ENCODE measurements around the gene ARAP3.

ARAP3 gene

GRCh38 chr5:141640698-141641097 lies 41.3 kb downstream of the ARAP3 start:
- H2AK5ac ChIP-seq (ENCODE audit: low read length), result no peak overlapping the region

GRCh38 chr5:141640051-141640415 lies 42.0 kb downstream of the ARAP3 start:
- Histone ChIP-seq H3K4me1 (ENCODE audit: control insufficient read depth, low read depth, low read length) (peaks cover 2% of the 10 kb centered on the region), H3K4ac (ENCODE audit: low read depth, low read length) (no peak overlapping the region), H2BK120ac (ENCODE audit: low read depth, low read length) (no peak overlapping the region), H3K36me3 (ENCODE audit: control insufficient read depth, insufficient read depth, low read length) (no peaks in the 10 kb centered on the region), H3K79me2 (ENCODE audit: control insufficient read depth, insufficient read depth, low read length) (peaks cover 14% of the 10 kb centered on the region), H3K18ac (ENCODE audit: low read length) (no peak overlapping the region), H3K27ac (ENCODE audit: low read depth, low read length) (no peak overlapping the region), H2BK5ac (ENCODE audit: low read length) (no peak overlapping the region), H3K23ac (ENCODE audit: low read length) (no peak overlapping the region), H3K27me3 (ENCODE audit: insufficient read depth, low read length, poor library complexity) (no peaks in the 10 kb centered on the region), H3K79me1 (ENCODE audit: low read length) (peaks cover 5% of the 10 kb centered on the region), H3K4me3 (ENCODE audit: low read length) (no peak overlapping the region), H3K4me2 (ENCODE audit: low read length) (no peak overlapping the region), H3K9ac (ENCODE audit: low read length) (no peak overlapping the region), H2BK15ac (replicated peaks; ENCODE audit: low read depth) (no peak overlapping the region), H4K8ac (ENCODE audit: low read depth, low read length) (no peak overlapping the region), H2AK5ac (ENCODE audit: low read length) (no peak overlapping the region), H3K56ac (ENCODE audit: low read length) (no peak overlapping the region), H4K5ac (ENCODE audit: low read length) (no peak overlapping the region)
- DNase-seq, result no peak
- WGBS (ENCODE audit: extremely low coverage, insufficient coverage, low lambda C conversion rate), result no CpG with 5 or more reads among the region's 3 CpGs

More at GRCh38 chr5:141640698-141641097, 41.3 kb downstream of the ARAP3 start:
- no peaks in the 10 kb centered on the region for H3K36me3 ChIP-seq (ENCODE audit: control insufficient read depth, insufficient read depth, low read length)
- no peak overlapping the region for H3K23ac ChIP-seq (ENCODE audit: low read length)
- H2BK120ac ChIP-seq (ENCODE audit: low read depth, low read length), result no peak overlapping the region
- peaks cover 2% of the 10 kb centered on the region for H3K4me1 ChIP-seq (ENCODE audit: control insufficient read depth, low read depth, low read length)
- H3K18ac ChIP-seq (ENCODE audit: low read length), result no peak overlapping the region
- H4K8ac ChIP-seq (ENCODE audit: low read depth, low read length), result no peak overlapping the region
- no peak for DNase-seq
- H2BK5ac ChIP-seq (ENCODE audit: low read length), result no peak overlapping the region
- H3K56ac ChIP-seq (ENCODE audit: low read length), result no peak overlapping the region
- no peak overlapping the region for H3K4me2 ChIP-seq (ENCODE audit: low read length)
- no peak overlapping the region for H4K5ac ChIP-seq (ENCODE audit: low read length)
- H3K79me2 ChIP-seq (ENCODE audit: control insufficient read depth, insufficient read depth, low read length), result peaks cover 7% of the 10 kb centered on the region
- no peak overlapping the region for H3K4me3 ChIP-seq (ENCODE audit: low read length)
- no CpG with 5 or more reads among the region's 9 CpGs for WGBS (ENCODE audit: extremely low coverage, insufficient coverage, low lambda C conversion rate)
- H3K27me3 ChIP-seq (ENCODE audit: insufficient read depth, low read length, poor library complexity), result no peaks in the 10 kb centered on the region
- H3K79me1 ChIP-seq (ENCODE audit: low read length), result peaks cover 5% of the 10 kb centered on the region
- H3K27ac ChIP-seq (ENCODE audit: low read depth, low read length), result no peak overlapping the region
- H3K9ac ChIP-seq (ENCODE audit: low read length), result no peak overlapping the region
- no peak overlapping the region for H2BK15ac ChIP-seq (replicated peaks; ENCODE audit: low read depth)
- H3K4ac ChIP-seq (ENCODE audit: low read depth, low read length), result no peak overlapping the region

- Histone ChIP-seq H3K4me2 (ENCODE audit: low read length) (no peak overlapping the region), H3K79me2 (ENCODE audit: control insufficient read depth, insufficient read depth, low read length) (peaks cover 19% of the 10 kb centered on the region), H3K56ac (ENCODE audit: low read length) (no peak overlapping the region), H4K8ac (ENCODE audit: low read depth, low read length) (no peak overlapping the region), H3K23ac (ENCODE audit: low read length) (no peak overlapping the region), H3K4ac (ENCODE audit: low read depth, low read length) (no peak overlapping the region), H3K36me3 (ENCODE audit: control insufficient read depth, insufficient read depth, low read length) (no peaks in the 10 kb centered on the region), H2BK15ac (replicated peaks; ENCODE audit: low read depth) (no peak overlapping the region), H3K79me1 (ENCODE audit: low read length) (peaks cover 8% of the 10 kb centered on the region), H4K5ac (ENCODE audit: low read length) (no peak overlapping the region), H3K18ac (ENCODE audit: low read length) (no peak overlapping the region), H3K27me3 (ENCODE audit: insufficient read depth, low read length, poor library complexity) (no peaks in the 10 kb centered on the region), H3K4me1 (ENCODE audit: control insufficient read depth, low read depth, low read length) (peaks cover 2% of the 10 kb centered on the region), H2BK120ac (ENCODE audit: low read depth, low read length) (no peak overlapping the region), H3K4me3 (ENCODE audit: low read length) (no peak overlapping the region), H3K27ac (ENCODE audit: low read depth, low read length) (no peak overlapping the region), H2AK5ac (ENCODE audit: low read length) (no peak overlapping the region), H3K9ac (ENCODE audit: low read length) (no peak overlapping the region), H2BK5ac (ENCODE audit: low read length) (no peak overlapping the region)
- no peak for DNase-seq
- no CpG with 5 or more reads among the region's 12 CpGs for WGBS (ENCODE audit: extremely low coverage, insufficient coverage, low lambda C conversion rate)
Observed at GRCh38 chr5:141639357-141640050, 42.5 kb downstream of the ARAP3 start.

DNA sequence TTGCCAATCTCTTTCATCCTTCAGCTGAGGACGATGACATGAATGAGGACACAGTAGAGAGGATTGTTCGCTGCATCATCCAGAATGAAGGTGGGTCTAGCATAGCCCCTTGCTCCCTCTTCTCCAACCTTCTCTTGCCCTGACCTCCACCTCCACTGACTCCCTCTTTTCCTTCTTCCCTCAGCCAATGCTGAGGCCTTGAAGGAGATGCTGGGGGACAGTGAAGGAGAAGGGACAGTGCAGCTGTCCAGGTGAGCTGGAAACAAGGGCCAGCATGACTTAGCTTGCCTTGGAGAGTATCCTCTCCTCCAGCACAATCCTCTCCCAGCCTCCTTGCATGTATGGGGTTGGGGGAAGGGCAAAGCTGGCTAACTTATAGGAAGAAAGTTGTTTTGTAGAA lies 43.3 kb downstream of the ARAP3 start:
- Histone ChIP-seq H3K9ac (ENCODE audit: low read length) (no peak overlapping the region), H3K27me3 (ENCODE audit: insufficient read depth, low read length, poor library complexity) (no peaks in the 10 kb centered on the region), H2BK15ac (replicated peaks; ENCODE audit: low read depth) (no peak overlapping the region), H2BK120ac (ENCODE audit: low read depth, low read length) (no peak overlapping the region), H3K79me2 (ENCODE audit: control insufficient read depth, insufficient read depth, low read length) (peaks cover 21% of the 10 kb centered on the region), H4K5ac (ENCODE audit: low read length) (no peak overlapping the region), H3K4me1 (ENCODE audit: control insufficient read depth, low read depth, low read length) (peaks cover 2% of the 10 kb centered on the region), H3K79me1 (ENCODE audit: low read length) (peaks cover 9% of the 10 kb centered on the region), H3K56ac (ENCODE audit: low read length) (no peak overlapping the region), H3K27ac (ENCODE audit: low read depth, low read length) (no peak overlapping the region), H3K4ac (ENCODE audit: low read depth, low read length) (no peak overlapping the region), H2BK5ac (ENCODE audit: low read length) (no peak overlapping the region), H3K36me3 (ENCODE audit: control insufficient read depth, insufficient read depth, low read length) (no peaks in the 10 kb centered on the region), H3K4me2 (ENCODE audit: low read length) (no peak overlapping the region), H4K8ac (ENCODE audit: low read depth, low read length) (no peak overlapping the region), H3K4me3 (ENCODE audit: low read length) (no peak overlapping the region), H2AK5ac (ENCODE audit: low read length) (no peak overlapping the region), H3K18ac (ENCODE audit: low read length) (no peak overlapping the region), H3K23ac (ENCODE audit: low read length) (no peak overlapping the region)
- DNase-seq, result no peak
- WGBS (ENCODE audit: extremely low coverage, insufficient coverage, low lambda C conversion rate), result no CpG with 5 or more reads among the region's 2 CpGs

- Histone ChIP-seq H3K79me2 (ENCODE audit: control insufficient read depth, insufficient read depth, low read length) (peaks cover 21% of the 10 kb centered on the region), H3K79me1 (ENCODE audit: low read length) (peaks cover 9% of the 10 kb centered on the region), H2BK5ac (ENCODE audit: low read length) (no peak overlapping the region), H3K9ac (ENCODE audit: low read length) (peak overlapping the region; percentile 64), H3K4me3 (ENCODE audit: low read length) (peak overlapping the region; percentile 52), H3K4me2 (ENCODE audit: low read length) (peak overlapping the region; percentile 85), H3K4me1 (ENCODE audit: control insufficient read depth, low read depth, low read length) (peaks cover 2% of the 10 kb centered on the region), H3K36me3 (ENCODE audit: control insufficient read depth, insufficient read depth, low read length) (no peaks in the 10 kb centered on the region), H3K27ac (ENCODE audit: low read depth, low read length) (no peak overlapping the region), H3K18ac (ENCODE audit: low read length) (no peak overlapping the region), H3K4ac (ENCODE audit: low read depth, low read length) (no peak overlapping the region), H3K23ac (ENCODE audit: low read length) (no peak overlapping the region), H4K5ac (ENCODE audit: low read length) (no peak overlapping the region), H2BK15ac (replicated peaks; ENCODE audit: low read depth) (no peak overlapping the region), H2AK5ac (ENCODE audit: low read length) (no peak overlapping the region), H3K27me3 (ENCODE audit: insufficient read depth, low read length, poor library complexity) (no peaks in the 10 kb centered on the region), H2BK120ac (ENCODE audit: low read depth, low read length) (no peak overlapping the region), H4K8ac (ENCODE audit: low read depth, low read length) (no peak overlapping the region), H3K56ac (ENCODE audit: low read length) (peak overlapping the region; percentile 82)
- WGBS (ENCODE audit: extremely low coverage, insufficient coverage, low lambda C conversion rate), result no CpG with 5 or more reads among the region's 40 CpGs
- peak; percentile 93 for DNase-seq
Observed at GRCh38 chr5:141637767-141638419, 44.1 kb downstream of the ARAP3 start.
